T-helper 17 cell (primary cell): Measurements from ENCODE around the gene ATF6. TPM values are rescaled to one million over a fixed set of nuclear protein-coding genes. Genes with fewer than 3 reads are reported as not detected.

Experiments used
- ATAC-seq: fragments of 150-1000 bp; cut with Tn5 transposase; 2 replicates; pipeline ENCODE4 v1.10.0; 2021; ENCODE audit warnings: mild to moderate bottlenecking, moderate library complexity
- DNase-seq, 3 donors: peaks; one replicate each; pipeline versions ENCODE4 v3.0.0 to v3.0.0-alpha.2; 2020 to 2021
- H3K9me3 ChIP-seq: one replicate; pipeline ENCODE4 v1.7.0; 2013; ENCODE audit warnings: low read length, mild to moderate bottlenecking; ENCODE audit not compliant: control insufficient read depth, poor library complexity, severe bottlenecking
- H3K27ac Mint-ChIP-seq: one replicate; pipeline ENCODE4 v1.8.0; 2022; ENCODE audit warnings: mild to moderate bottlenecking, moderate library complexity, mixed read lengths
- H3K27me3 Mint-ChIP-seq: one replicate; pipeline ENCODE4 v1.8.0; 2022; ENCODE audit warnings: mixed read lengths
- H3K36me3 Mint-ChIP-seq: one replicate; pipeline ENCODE4 v1.8.0; 2022; ENCODE audit warnings: low read depth, mixed read lengths
- H3K4me1 Mint-ChIP-seq: one replicate; pipeline ENCODE4 v1.8.0; 2022; ENCODE audit warnings: mild to moderate bottlenecking, mixed read lengths
- H3K4me3 Mint-ChIP-seq: one replicate; pipeline ENCODE4 v1.8.0; 2022; ENCODE audit warnings: mild to moderate bottlenecking, moderate library complexity, mixed read lengths
- total RNA-seq, 4 donors: library from RNA in 2 of 4; stranded (reverse) in 2 of 4; gene quantifications; one replicate each; pipeline ENCODE4 v1.2.3 and lab custom pipeline; 2022 to 2026

ATF6 gene
- total RNA-seq, 2 donors from 2014 or later, result 17.0 to 18.6 TPM

GRCh38 chr1:161838885-161839284 lies 72.8 kb downstream of the ATF6 start:
- no peak for ATAC-seq

GRCh38 chr1:161839591-161839990 lies 73.5 kb downstream of the ATF6 start:
- DNase-seq (no peak), ATAC-seq (no peak)
- no peaks in the 10 kb centered on the region for H3K27me3 Mint-ChIP-seq
- H3K27ac Mint-ChIP-seq, result no peak overlapping the region
- no peaks in the 10 kb centered on the region for H3K9me3 ChIP-seq
- peaks cover 7% of the 10 kb centered on the region for H3K4me1 Mint-ChIP-seq
- H3K4me3 Mint-ChIP-seq, result no peak overlapping the region
- peaks cover 3% of the 10 kb centered on the region for H3K36me3 Mint-ChIP-seq

More at GRCh38 chr1:161838885-161839284, 72.8 kb downstream of the ATF6 start:
- Mint-ChIP-seq H3K36me3 (peaks cover 3% of the 10 kb centered on the region), H3K4me1 (peaks cover 5% of the 10 kb centered on the region), H3K4me3 (no peak overlapping the region), H3K27ac (peak overlapping the region; percentile 16), H3K27me3 (no peaks in the 10 kb centered on the region)
- no peaks in the 10 kb centered on the region for H3K9me3 ChIP-seq
- no peak for DNase-seq

DNA sequence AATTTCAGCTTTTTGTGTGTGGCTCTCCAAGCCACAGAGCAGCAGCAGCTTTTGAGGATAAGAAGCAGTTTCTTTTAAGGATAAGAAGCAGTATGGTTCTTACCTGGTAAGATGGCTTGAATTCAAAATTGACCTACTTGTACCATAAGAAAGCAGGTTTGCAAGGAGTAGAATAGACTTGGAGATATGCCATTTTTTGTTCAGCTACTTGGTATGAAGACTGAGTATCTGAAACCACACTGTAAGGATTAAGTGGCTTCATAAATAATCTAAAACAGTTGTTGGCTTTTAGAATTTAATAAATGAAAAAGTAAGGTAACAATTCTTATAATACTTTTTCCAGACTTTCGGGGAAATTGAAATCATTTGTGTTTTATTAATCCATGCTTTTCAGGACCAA lies 74.2 kb downstream of the ATF6 start:
- ATAC-seq (no peak), DNase-seq (no peak)
- H3K4me1 Mint-ChIP-seq, result peaks cover 9% of the 10 kb centered on the region
- H3K4me3 Mint-ChIP-seq, result no peak overlapping the region
- no peaks in the 10 kb centered on the region for H3K9me3 ChIP-seq
- no peaks in the 10 kb centered on the region for H3K27me3 Mint-ChIP-seq
- H3K27ac Mint-ChIP-seq, result no peak overlapping the region
- peaks cover 3% of the 10 kb centered on the region for H3K36me3 Mint-ChIP-seq

GRCh38 chr1:161843156-161843555 lies 77.0 kb downstream of the ATF6 start:
- H3K27ac Mint-ChIP-seq, result no peak overlapping the region
- H3K27me3 Mint-ChIP-seq, result no peaks in the 10 kb centered on the region
- no peaks in the 10 kb centered on the region for H3K36me3 Mint-ChIP-seq

GRCh38 chr1:161844696-161845095 lies 78.6 kb downstream of the ATF6 start:
- ATAC-seq, result no peak
- no peaks in the 10 kb centered on the region for H3K27me3 Mint-ChIP-seq
- DNase-seq, result no peak
- no peaks in the 10 kb centered on the region for H3K9me3 ChIP-seq
- peaks cover 6% of the 10 kb centered on the region for H3K4me1 Mint-ChIP-seq
- peaks cover 3% of the 10 kb centered on the region for H3K36me3 Mint-ChIP-seq
- H3K27ac Mint-ChIP-seq, result peak overlapping the region; percentile 82
- H3K4me3 Mint-ChIP-seq, result no peak overlapping the region

More at GRCh38 chr1:161843156-161843555, 77.0 kb downstream of the ATF6 start:
- ATAC-seq, result no peak
- Mint-ChIP-seq H3K4me3 (no peak overlapping the region), H3K4me1 (peaks cover 9% of the 10 kb centered on the region)
- no peak for DNase-seq
- no peaks in the 10 kb centered on the region for H3K9me3 ChIP-seq

DNA sequence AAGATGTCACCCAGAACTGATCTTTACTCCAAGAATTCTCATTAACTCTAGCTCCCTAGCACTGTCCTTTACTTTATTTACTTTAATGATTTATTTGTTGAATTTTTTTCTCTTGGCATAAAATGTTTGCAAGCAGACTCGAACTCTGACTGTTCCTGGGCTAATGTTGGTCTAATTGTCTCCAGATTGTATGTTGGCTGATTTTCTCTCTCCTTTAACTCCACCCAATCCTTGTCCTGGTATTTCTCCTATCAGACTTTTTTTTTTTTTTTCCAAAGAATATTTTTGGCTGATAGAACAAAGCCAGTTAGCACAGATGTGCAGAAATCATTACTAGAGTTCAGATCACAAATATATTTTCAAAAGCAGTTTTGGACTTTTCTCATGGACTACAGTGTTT lies 82.6 kb downstream of the ATF6 start:
- Mint-ChIP-seq H3K4me3 (no peak overlapping the region), H3K27ac (peak overlapping the region; percentile 37), H3K36me3 (peaks cover 20% of the 10 kb centered on the region), H3K4me1 (peaks cover 11% of the 10 kb centered on the region), H3K27me3 (no peaks in the 10 kb centered on the region)
- DNase-seq (no peak), ATAC-seq (no peak)
- no peaks in the 10 kb centered on the region for H3K9me3 ChIP-seq

DNA sequence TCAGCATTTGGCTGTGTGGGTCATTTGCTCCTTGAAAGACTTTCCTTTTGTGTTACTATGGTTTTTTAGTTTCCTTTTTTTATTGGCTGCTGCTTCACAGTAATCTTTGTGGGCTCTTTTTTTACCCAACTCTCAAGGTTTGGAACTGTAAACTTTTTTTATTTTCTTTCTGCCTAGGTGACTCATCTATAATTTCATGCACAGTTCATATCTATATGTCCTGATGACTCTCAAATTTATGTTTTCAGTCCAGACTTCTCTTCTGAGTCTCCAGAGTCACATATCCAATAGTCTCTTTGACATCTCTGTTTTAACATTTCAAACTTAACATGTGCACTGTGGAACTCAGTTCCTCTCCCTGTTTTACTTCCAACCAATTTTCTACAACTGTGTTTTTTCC lies 83.4 kb downstream of the ATF6 start:
- Mint-ChIP-seq H3K4me3 (no peak overlapping the region), H3K4me1 (peaks cover 8% of the 10 kb centered on the region), H3K36me3 (peaks cover 22% of the 10 kb centered on the region), H3K27me3 (no peaks in the 10 kb centered on the region), H3K27ac (peak overlapping the region; percentile 1)
- DNase-seq (no peak), ATAC-seq (no peak)
- H3K9me3 ChIP-seq, result no peaks in the 10 kb centered on the region

DNA sequence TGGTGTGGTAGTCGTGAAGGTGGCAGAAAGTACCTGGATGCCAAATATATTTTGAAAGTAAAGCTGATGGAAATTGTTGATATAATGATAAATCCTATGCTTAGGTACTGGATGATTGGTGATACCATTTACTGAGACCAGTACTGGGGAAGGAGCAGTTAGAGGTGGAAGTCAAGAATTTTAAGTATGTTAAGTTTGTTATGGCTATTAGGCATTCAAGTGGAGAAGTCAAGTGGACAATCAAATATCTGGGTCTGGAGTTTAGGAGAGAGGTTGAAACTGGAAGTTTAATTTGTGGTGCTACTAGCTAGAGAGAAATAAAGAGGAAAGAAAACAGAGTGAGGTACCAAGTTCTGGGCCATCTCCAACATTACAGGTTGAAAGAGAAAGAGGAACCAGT lies 89.1 kb downstream of the ATF6 start:
- no peak overlapping the region for H3K27ac Mint-ChIP-seq
- peaks cover 23% of the 10 kb centered on the region for H3K36me3 Mint-ChIP-seq

GRCh38 chr1:161858271-161858670 lies 92.2 kb downstream of the ATF6 start:
- no peaks in the 10 kb centered on the region for H3K9me3 ChIP-seq
- peaks cover 15% of the 10 kb centered on the region for H3K36me3 Mint-ChIP-seq
- peak overlapping the region; percentile 32 for H3K27ac Mint-ChIP-seq
- H3K4me1 Mint-ChIP-seq, result peaks cover 7% of the 10 kb centered on the region
- DNase-seq (no peak), ATAC-seq (no peak)
- no peaks in the 10 kb centered on the region for H3K27me3 Mint-ChIP-seq
- no peak overlapping the region for H3K4me3 Mint-ChIP-seq

More for the DNA sequence above, 89.1 kb downstream of the ATF6 start:
- no peak for ATAC-seq
- no peaks in the 10 kb centered on the region for H3K9me3 ChIP-seq
- no peaks in the 10 kb centered on the region for H3K27me3 Mint-ChIP-seq
- H3K4me3 Mint-ChIP-seq, result no peak overlapping the region
- DNase-seq, result no peak
- H3K4me1 Mint-ChIP-seq, result peaks cover 10% of the 10 kb centered on the region

DNA sequence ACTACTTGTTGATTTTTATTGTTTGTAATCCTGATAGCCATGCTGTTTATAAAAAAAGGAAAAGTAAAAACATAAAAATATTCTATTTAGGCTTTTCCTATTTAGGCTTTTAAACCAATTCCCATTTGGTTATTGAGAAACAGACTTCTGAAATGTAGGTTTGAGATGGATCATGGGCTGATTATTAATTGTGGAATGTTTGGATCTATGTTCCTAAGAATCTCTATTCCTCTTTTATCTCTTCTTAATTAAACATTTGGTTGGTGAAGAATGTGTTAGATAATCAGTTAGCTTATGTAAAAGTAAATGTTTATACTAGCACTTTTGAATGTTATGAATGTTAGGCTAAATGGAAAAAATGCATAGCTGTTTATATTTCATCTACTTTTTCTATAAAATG lies 97.4 kb downstream of the ATF6 start:
- Mint-ChIP-seq H3K27ac (no peak overlapping the region), H3K27me3 (no peaks in the 10 kb centered on the region), H3K36me3 (peaks cover 8% of the 10 kb centered on the region), H3K4me3 (no peak overlapping the region), H3K4me1 (no peaks in the 10 kb centered on the region)
- no peaks in the 10 kb centered on the region for H3K9me3 ChIP-seq
- no peak for DNase-seq
- ATAC-seq, result no peak

DNA sequence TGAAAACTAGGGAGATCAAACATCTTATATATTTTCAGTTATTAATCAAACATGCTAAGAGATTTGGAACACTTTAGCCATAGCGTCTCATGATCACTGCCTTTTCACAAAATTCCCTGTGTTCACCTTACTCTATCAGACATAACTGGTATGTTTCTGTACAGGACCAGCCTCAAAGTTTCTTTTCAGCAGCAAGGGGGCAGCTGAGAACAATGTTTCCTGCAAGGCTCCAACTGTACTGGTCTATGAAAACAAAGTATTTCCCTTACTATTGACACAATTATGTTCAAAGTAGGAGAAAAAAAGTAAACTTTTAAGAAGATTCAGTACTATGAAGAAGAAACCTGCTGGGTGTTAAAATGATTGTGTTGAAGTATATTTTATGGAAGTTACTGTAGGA lies 98.5 kb downstream of the ATF6 start:
- no peak for DNase-seq
- H3K4me1 Mint-ChIP-seq, result no peaks in the 10 kb centered on the region
- H3K36me3 Mint-ChIP-seq, result peaks cover 8% of the 10 kb centered on the region
- H3K9me3 ChIP-seq, result no peaks in the 10 kb centered on the region
- H3K4me3 Mint-ChIP-seq, result no peak overlapping the region
- H3K27ac Mint-ChIP-seq, result no peak overlapping the region
- ATAC-seq, result no peak
- H3K27me3 Mint-ChIP-seq, result no peaks in the 10 kb centered on the region

DNA sequence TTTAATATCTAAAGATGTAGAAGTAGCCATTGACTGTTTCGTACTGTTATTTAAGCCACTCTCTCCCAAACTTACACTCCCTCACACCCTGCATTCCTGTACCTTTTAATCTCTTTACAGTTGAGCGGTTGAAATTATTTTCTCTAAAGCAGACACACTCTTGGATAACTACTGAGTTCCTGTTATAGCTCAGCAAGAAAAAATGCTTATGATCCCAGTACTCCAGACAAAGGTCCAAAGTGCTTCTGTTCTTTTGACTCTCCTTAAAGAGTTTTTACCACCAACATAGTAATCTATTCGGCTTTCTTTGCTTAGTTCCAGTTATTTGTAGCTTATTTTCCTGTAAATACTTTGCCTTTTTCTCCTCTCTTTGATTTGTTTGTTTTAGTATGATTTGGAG lies 100.1 kb downstream of the ATF6 start:
- peaks cover 8% of the 10 kb centered on the region for H3K36me3 Mint-ChIP-seq
- no peak overlapping the region for H3K27ac Mint-ChIP-seq
- no peak overlapping the region for H3K4me3 Mint-ChIP-seq
- no peak for ATAC-seq
- no peaks in the 10 kb centered on the region for H3K9me3 ChIP-seq
- H3K4me1 Mint-ChIP-seq, result no peaks in the 10 kb centered on the region
- no peaks in the 10 kb centered on the region for H3K27me3 Mint-ChIP-seq
- no peak for DNase-seq

GRCh38 chr1:161868832-161869231 lies 102.7 kb downstream of the ATF6 start:
- no peak for ATAC-seq
- no peaks in the 10 kb centered on the region for H3K9me3 ChIP-seq
- Mint-ChIP-seq H3K4me1 (peaks cover 4% of the 10 kb centered on the region), H3K27me3 (no peaks in the 10 kb centered on the region), H3K27ac (no peak overlapping the region), H3K36me3 (peaks cover 10% of the 10 kb centered on the region), H3K4me3 (no peak overlapping the region)
- DNase-seq, result no peak

DNA sequence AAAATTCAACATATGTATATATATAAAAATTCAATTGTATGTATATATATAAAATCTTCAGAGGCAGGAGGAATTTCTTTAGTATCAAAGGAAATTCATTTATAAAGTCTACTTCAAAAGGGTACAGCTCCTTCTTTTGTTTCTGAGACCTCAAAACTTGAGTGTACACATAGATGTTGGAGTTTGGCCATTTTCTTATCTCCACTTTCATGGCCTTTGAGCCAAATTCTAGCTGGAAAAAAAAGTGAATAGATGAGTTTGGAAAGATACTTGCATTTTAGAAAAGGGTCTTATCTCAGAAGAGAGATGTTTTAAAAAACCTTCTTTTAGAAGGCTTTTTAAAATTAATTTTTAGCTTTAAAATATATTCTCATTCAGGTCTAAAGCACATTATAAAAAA lies 103.2 kb downstream of the ATF6 start:
- Mint-ChIP-seq H3K27ac (no peak overlapping the region), H3K36me3 (peaks cover 10% of the 10 kb centered on the region), H3K4me1 (peaks cover 4% of the 10 kb centered on the region), H3K27me3 (no peaks in the 10 kb centered on the region), H3K4me3 (no peak overlapping the region)
- no peaks in the 10 kb centered on the region for H3K9me3 ChIP-seq
- no peak for ATAC-seq
- no peak for DNase-seq
